Immature natural killer cell (primary cell): Measurements from ENCODE around the gene HLF. TPM values are rescaled to one million over a fixed set of nuclear protein-coding genes. Genes with fewer than 3 reads are reported as not detected.

Source experiments
- polyA plus RNA-seq, 3 donors: library from polyadenylated mRNA; unstranded; fragments of 300-500 nt; fragmentation: Illumina TruSeq; gene quantifications; one replicate each; pipeline ENCODE4 v1.2.3, GENCODE V29; 2021

The HLF gene
- polyA plus RNA-seq, 3 donors from 2014 or later, result not detected

Other genes with a start within 250 kb of the HLF start
- 10 to 100 TPM in 2 of 3 donors, 1 to 10 TPM in 1; 8.1 to 18.1 (median 14.2) TPM for gene MMD, start 156.9 kb downstream of the HLF start, polyA plus RNA-seq
- gene SMIM36, start 246.5 kb downstream of the HLF start, polyA plus RNA-seq, result not detected